Sigmoid colon (tissue), 4 donors: ENCODE results near the gene SLC9A1.

ENCODE experiments used
- EP300 ChIP-seq, 4 donors: sonication (generic); formaldehyde crosslinking; IDR thresholded peaks; one replicate each; pipeline ENCODE4 v1.6.1; 2017; ENCODE audit warnings: antibody characterized with exemption in 4 of 4
- POLR2A ChIP-seq, 2 donors: fragments of 450-650 bp; IDR thresholded peaks; one replicate each; pipeline ENCODE4 v1.6.1; 2016; ENCODE audit warnings: antibody characterized with exemption in 2 of 2, mild to moderate bottlenecking in 2 of 2, moderate library complexity in 2 of 2
- POLR2AphosphoS5 ChIP-seq, 4 donors: sonication (generic); formaldehyde crosslinking; IDR thresholded peaks; one replicate each; pipeline ENCODE4 v1.6.1; 2017; ENCODE audit warnings: antibody characterized with exemption in 4 of 4
- TF ChIP-seq, protein P1 (sequence below), 4 experiments: fragments of 450-650 bp in 3 of 4; fragments of 200-600 bp in 1 of 4; IDR thresholded peaks; one replicate each; pipeline ENCODE4 v1.5.1; 2016 to 2019; ENCODE audit warnings: antibody characterized with exemption in 4 of 4, mild to moderate bottlenecking in 3 of 4, moderate library complexity in 2 of 4

DNA sequence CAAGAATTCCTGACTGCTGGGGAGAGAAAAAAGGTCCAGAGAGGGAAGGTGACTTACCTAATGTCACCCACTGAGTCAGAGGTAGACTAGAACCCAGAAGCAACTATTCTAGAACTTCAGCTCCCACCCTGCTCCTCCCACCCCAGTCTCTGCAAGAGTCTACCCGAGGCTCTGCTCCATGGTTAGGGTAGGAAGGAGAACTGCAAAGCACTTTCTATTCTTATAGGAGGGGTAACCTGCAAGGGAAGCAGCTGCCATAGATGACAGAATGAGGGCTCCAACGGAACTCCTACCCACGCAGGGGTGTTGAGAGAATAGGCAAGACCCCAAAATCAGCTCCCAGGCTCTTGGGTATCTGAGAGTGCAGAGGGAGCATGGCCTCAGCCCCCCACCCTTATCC, 4.3 kb downstream of the SLC9A1 start:
- TF ChIP-seq, protein P1, sequence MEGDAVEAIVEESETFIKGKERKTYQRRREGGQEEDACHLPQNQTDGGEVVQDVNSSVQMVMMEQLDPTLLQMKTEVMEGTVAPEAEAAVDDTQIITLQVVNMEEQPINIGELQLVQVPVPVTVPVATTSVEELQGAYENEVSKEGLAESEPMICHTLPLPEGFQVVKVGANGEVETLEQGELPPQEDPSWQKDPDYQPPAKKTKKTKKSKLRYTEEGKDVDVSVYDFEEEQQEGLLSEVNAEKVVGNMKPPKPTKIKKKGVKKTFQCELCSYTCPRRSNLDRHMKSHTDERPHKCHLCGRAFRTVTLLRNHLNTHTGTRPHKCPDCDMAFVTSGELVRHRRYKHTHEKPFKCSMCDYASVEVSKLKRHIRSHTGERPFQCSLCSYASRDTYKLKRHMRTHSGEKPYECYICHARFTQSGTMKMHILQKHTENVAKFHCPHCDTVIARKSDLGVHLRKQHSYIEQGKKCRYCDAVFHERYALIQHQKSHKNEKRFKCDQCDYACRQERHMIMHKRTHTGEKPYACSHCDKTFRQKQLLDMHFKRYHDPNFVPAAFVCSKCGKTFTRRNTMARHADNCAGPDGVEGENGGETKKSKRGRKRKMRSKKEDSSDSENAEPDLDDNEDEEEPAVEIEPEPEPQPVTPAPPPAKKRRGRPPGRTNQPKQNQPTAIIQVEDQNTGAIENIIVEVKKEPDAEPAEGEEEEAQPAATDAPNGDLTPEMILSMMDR (IDR thresholded peaks at IDR 0.05): no peak
- TF ChIP-seq POLR2A (IDR thresholded peaks at IDR 0.05) (no peak), EP300 (IDR thresholded peaks at IDR 0.05) (no peak), POLR2AphosphoS5 (IDR thresholded peaks at IDR 0.05) (no peak)
